Smooth muscle cell (in vitro differentiated cells): ENCODE results near the gene RPTN. TPM values are rescaled to one million over a fixed set of nuclear protein-coding genes. Genes with fewer than 3 reads are reported as not detected.

Experiments used
- DNase-seq: peaks from one replicate; lab custom pipeline; 2025; ENCODE audit not compliant: unreplicated experiment; lab: John Stamatoyannopoulos, UW
- H2AFZ ChIP-seq: fragments of 200-600 bp; sonication (generic); 2 replicates; pipeline ENCODE4 v1.6.0; 2016; ENCODE audit warnings: antibody characterized with exemption, low read depth, mild to moderate bottlenecking
- H3F3A ChIP-seq: fragments of 200-600 bp; sonication (generic); 2 replicates; pipeline ENCODE4 v1.6.0; 2017; ENCODE audit warnings: antibody characterized with exemption, low read depth
- H3K27ac ChIP-seq: fragments of 200-600 bp; sonication (generic); 2 replicates; pipeline ENCODE4 v1.5.1; 2016; ENCODE audit warnings: low read depth, mild to moderate bottlenecking
- H3K27me3 ChIP-seq: fragments of 200-600 bp; sonication (generic); 2 replicates; pipeline ENCODE4 v1.6.1; 2016; ENCODE audit warnings: low read depth, mild to moderate bottlenecking
- H3K36me3 ChIP-seq: fragments of 200-600 bp; sonication (generic); 2 replicates; pipeline ENCODE4 v1.5.1; 2016; ENCODE audit warnings: low read depth
- H3K4me1 ChIP-seq: fragments of 200-600 bp; sonication (generic); 2 replicates; pipeline ENCODE4 v1.5.1; 2016; ENCODE audit warnings: low read depth
- H3K4me2 ChIP-seq: fragments of 200-600 bp; sonication (generic); 2 replicates; pipeline ENCODE4 v1.6.0; 2016; ENCODE audit warnings: mild to moderate bottlenecking
- H3K4me3 ChIP-seq: fragments of 200-600 bp; sonication (generic); 2 replicates; pipeline ENCODE4 v1.5.1; 2016; ENCODE audit warnings: mild to moderate bottlenecking
- H3K79me2 ChIP-seq: fragments of 200-600 bp; sonication (generic); 2 replicates; pipeline ENCODE4 v1.6.0; 2016; ENCODE audit warnings: low read depth, mild to moderate bottlenecking
- H3K9ac ChIP-seq: fragments of 200-600 bp; sonication (generic); 2 replicates; pipeline ENCODE4 v1.6.0; 2016; ENCODE audit warnings: low read depth
- H3K9me3 ChIP-seq: fragments of 200-600 bp; sonication (generic); replicated peaks from 2 replicates; pipeline ENCODE4 v1.5.1; 2016; ENCODE audit warnings: low read depth
- H4K20me1 ChIP-seq: fragments of 200-600 bp; sonication (generic); 2 replicates; pipeline ENCODE4 v1.6.0; 2016; ENCODE audit warnings: low read depth
- CTCF ChIP-seq: fragments of 200-600 bp; sonication (generic); IDR thresholded peaks from 2 replicates; pipeline ENCODE4 v1.5.1; 2017; ENCODE audit warnings: borderline replicate concordance, mild to moderate bottlenecking, antibody characterized with exemption; ENCODE audit not compliant: insufficient read depth, poor library complexity, severe bottlenecking
- WGBS: methylation state at CpG from one replicate; pipeline ENCODE4 v1.1.7; 2016; ENCODE audit warnings: low lambda C conversion rate; 5-methylcytosine and 5-hydroxymethylcytosine counted together
- polyA plus RNA-seq: library from polyadenylated mRNA; unstranded; fragments of >200 nt; fragmentation: Nextera tagmentation; extraction: Ambion mirVana; gene quantifications from 2 replicates; pipeline ENCODE4 v1.2.1, GENCODE V29; 2016
- total RNA-seq: library from RNA; depleted of rRNA; stranded (reverse); fragments of >200 nt; gene quantifications from 2 replicates; pipeline ENCODE4 v1.2.3, GENCODE V29; 2014

RPTN gene
- total and polyA plus RNA-seq, 2 experiments from 2014 or later = not detected

DNA sequence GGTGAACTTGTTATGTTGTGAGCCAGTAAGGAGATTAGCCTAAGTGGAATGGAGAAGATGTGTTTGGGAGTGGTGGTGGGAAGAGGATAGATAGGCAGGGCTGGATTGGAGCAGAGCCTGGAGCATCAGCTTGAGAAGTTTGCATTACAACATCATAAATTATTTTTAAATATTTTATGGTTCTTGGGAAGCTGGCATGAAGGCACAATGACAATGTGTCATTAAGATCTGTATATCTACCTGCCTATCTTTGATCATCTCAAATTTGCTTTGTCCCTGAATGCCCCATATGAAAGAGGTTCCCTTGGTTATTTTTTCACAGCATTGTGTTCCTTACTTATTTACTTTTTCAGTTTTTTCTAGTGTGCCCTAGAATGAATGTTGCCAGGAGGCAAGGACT is 32.7 kb upstream of the RPTN start:
- no peaks in the 10 kb centered on the region for H3K27me3 ChIP-seq
- H4K20me1 ChIP-seq = no peaks in the 10 kb centered on the region
- no peaks in the 10 kb centered on the region for H3K79me2 ChIP-seq
- no peak overlapping the region for H3K4me2 ChIP-seq
- no peak for TF ChIP-seq CTCF
- no peak overlapping the region for H3K4me3 ChIP-seq
- H3K9ac ChIP-seq = no peak overlapping the region
- no peaks in the 10 kb centered on the region for H3K4me1 ChIP-seq
- DNase-seq = no peak
- no peak overlapping the region for H2AFZ ChIP-seq
- H3F3A ChIP-seq = no peaks in the 10 kb centered on the region
- H3K9me3 ChIP-seq = no peaks in the 10 kb centered on the region
- no peak overlapping the region for H3K27ac ChIP-seq
- H3K36me3 ChIP-seq = no peaks in the 10 kb centered on the region

GRCh38 chr1:152191260-152191659 is 32.2 kb upstream of the RPTN start:
- no peaks in the 10 kb centered on the region for H3K4me1 ChIP-seq
- no peaks in the 10 kb centered on the region for H3K27me3 ChIP-seq
- H3K36me3 ChIP-seq = no peaks in the 10 kb centered on the region
- no peak for DNase-seq
- 57% methylated on average over 5 of the region's 5 CpGs for WGBS
- no peak overlapping the region for H3K4me2 ChIP-seq
- H3K9ac ChIP-seq = no peak overlapping the region
- no peak overlapping the region for H3K4me3 ChIP-seq
- no peak for TF ChIP-seq CTCF
- no peaks in the 10 kb centered on the region for H4K20me1 ChIP-seq
- H3F3A ChIP-seq = no peaks in the 10 kb centered on the region
- H3K9me3 ChIP-seq = no peaks in the 10 kb centered on the region
- no peaks in the 10 kb centered on the region for H3K79me2 ChIP-seq
- H3K27ac ChIP-seq = no peak overlapping the region
- H2AFZ ChIP-seq = no peak overlapping the region

GRCh38 chr1:152190589-152190988 is 31.6 kb upstream of the RPTN start:
- H3K4me2 ChIP-seq = no peak overlapping the region
- no peaks in the 10 kb centered on the region for H3F3A ChIP-seq
- no peaks in the 10 kb centered on the region for H3K9me3 ChIP-seq
- no peak for DNase-seq
- no peaks in the 10 kb centered on the region for H3K79me2 ChIP-seq
- H4K20me1 ChIP-seq = no peaks in the 10 kb centered on the region
- no peaks in the 10 kb centered on the region for H3K4me1 ChIP-seq
- no peak for TF ChIP-seq CTCF
- no peak overlapping the region for H2AFZ ChIP-seq
- no peaks in the 10 kb centered on the region for H3K27me3 ChIP-seq
- H3K4me3 ChIP-seq = no peak overlapping the region
- 48% methylated on average over 2 of the region's 2 CpGs for WGBS
- no peaks in the 10 kb centered on the region for H3K36me3 ChIP-seq
- no peak overlapping the region for H3K27ac ChIP-seq
- no peak overlapping the region for H3K9ac ChIP-seq

DNA sequence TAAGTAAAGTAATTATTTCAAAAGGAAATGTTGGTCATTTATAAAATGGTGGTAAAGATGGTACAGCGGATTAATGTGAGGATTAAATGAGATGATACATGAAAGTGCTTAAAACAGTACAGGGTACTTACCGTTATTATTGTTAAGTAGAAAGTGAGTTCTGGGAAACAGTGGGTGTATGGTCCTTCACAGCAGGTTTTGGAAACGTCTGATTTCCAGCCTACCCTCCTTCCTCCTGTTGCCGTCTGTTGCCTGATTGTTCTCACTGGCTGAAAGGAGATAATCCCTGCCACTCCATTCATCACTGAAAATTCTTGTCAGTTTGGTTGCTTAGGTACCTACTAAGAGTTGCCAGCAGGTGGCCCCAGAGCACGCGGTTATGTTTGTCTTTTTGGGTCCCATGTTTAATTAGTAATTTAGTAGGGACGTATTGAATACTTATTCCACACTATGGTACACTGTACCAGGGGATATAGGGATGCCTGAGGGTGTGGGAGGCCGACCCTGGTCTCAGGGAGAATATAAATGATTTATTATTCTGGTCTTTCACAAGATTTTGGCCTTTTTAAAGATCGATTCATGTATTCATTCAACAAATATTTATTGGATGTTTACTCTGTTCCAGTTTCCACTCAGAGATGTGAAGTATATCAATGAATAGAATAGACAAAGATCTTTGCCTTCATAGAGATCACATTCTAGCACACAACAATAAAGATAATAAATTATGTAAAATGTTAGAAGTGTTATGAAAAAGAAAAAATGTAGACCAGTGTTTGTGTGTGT is 30.8 kb upstream of the RPTN start:
- Histone ChIP-seq H3K27me3 (no peaks in the 10 kb centered on the region), H2AFZ (no peak overlapping the region), H4K20me1 (no peaks in the 10 kb centered on the region), H3K9ac (no peak overlapping the region), H3K4me1 (no peaks in the 10 kb centered on the region), H3K79me2 (no peaks in the 10 kb centered on the region), H3K4me3 (no peak overlapping the region), H3K36me3 (no peaks in the 10 kb centered on the region), H3K9me3 (no peaks in the 10 kb centered on the region), H3F3A (no peaks in the 10 kb centered on the region), H3K4me2 (no peak overlapping the region), H3K27ac (no peak overlapping the region)
- WGBS = 38% methylated on average over 9 of the region's 9 CpGs
- peak; percentile 44 for TF ChIP-seq CTCF
- no peak for DNase-seq
